PC-3 (cell line): ENCODE data around the gene CBFA2T3.

Experiments
- EZH2phosphoT487 ChIP-seq: fragments of 300-600 bp; sonication (generic); IDR thresholded peaks from 2 replicates; pipeline ENCODE4 v1.6.1; 2018; ENCODE audit warnings: mild to moderate bottlenecking, antibody characterized with exemption, low read length, borderline replicate concordance
- TF ChIP-seq, protein P1 (sequence below): fragments of 300-600 bp; sonication (generic); conservative IDR thresholded peaks from 2 replicates; pipeline ENCODE4 v1.5.1; 2017; ENCODE audit warnings: antibody characterized with exemption, low read depth, mild to moderate bottlenecking, low read length

- TF ChIP-seq, protein P1, sequence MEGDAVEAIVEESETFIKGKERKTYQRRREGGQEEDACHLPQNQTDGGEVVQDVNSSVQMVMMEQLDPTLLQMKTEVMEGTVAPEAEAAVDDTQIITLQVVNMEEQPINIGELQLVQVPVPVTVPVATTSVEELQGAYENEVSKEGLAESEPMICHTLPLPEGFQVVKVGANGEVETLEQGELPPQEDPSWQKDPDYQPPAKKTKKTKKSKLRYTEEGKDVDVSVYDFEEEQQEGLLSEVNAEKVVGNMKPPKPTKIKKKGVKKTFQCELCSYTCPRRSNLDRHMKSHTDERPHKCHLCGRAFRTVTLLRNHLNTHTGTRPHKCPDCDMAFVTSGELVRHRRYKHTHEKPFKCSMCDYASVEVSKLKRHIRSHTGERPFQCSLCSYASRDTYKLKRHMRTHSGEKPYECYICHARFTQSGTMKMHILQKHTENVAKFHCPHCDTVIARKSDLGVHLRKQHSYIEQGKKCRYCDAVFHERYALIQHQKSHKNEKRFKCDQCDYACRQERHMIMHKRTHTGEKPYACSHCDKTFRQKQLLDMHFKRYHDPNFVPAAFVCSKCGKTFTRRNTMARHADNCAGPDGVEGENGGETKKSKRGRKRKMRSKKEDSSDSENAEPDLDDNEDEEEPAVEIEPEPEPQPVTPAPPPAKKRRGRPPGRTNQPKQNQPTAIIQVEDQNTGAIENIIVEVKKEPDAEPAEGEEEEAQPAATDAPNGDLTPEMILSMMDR: no peak
- TF ChIP-seq EZH2phosphoT487: no peak
These were observed 28.4 kb upstream of the CBFA2T3 start for GRCh38 chr16:89005201-89006035.
